HEK293T (cell line): Measurements from ENCODE around the gene EIF3D.

Source experiments
- CTCF ChIA-PET: fragments of 350-600 bp; formaldehyde crosslinking; extraction: SDS; loops from one replicate; lab custom pipeline; 2021; ENCODE audit warnings: antibody characterized with exemption, inconsistent platforms; lab: Yijun Ruan, JAX
- POLR2A ChIA-PET: fragments of 350-600 bp; formaldehyde crosslinking; extraction: SDS; loops from one replicate; lab custom pipeline; 2020; ENCODE audit warnings: antibody characterized with exemption, inconsistent platforms; lab: Yijun Ruan, JAX
- DNase-seq: peaks from one replicate; pipeline ENCODE4 v3.0.0; 2012; ENCODE audit warnings: mixed read lengths; ENCODE audit errors: extremely low spot score
- ARNT ChIP-seq: fragments of 450-650 bp; IDR thresholded peaks from 2 replicates; pipeline ENCODE4 v1.6.1; 2017; ENCODE audit warnings: mild to moderate bottlenecking
- BHLHE40 ChIP-seq: fragments of 450-650 bp; IDR thresholded peaks from 2 replicates; pipeline ENCODE4 v1.6.1; 2016; ENCODE audit warnings: mild to moderate bottlenecking, moderate library complexity, borderline replicate concordance
- CTBP1 ChIP-seq: fragments of 450-650 bp; IDR thresholded peaks from 2 replicates; pipeline ENCODE4 v1.6.1; 2016; ENCODE audit warnings: borderline replicate concordance
- ELF4 ChIP-seq: fragments of 450-650 bp; IDR thresholded peaks from 2 replicates; pipeline ENCODE4 v1.6.1; 2017; ENCODE audit warnings: antibody characterized with exemption
- FOXA1 ChIP-seq: fragments of 450-650 bp; IDR thresholded peaks from 2 replicates; pipeline ENCODE4 v1.6.1; 2016; ENCODE audit warnings: mild to moderate bottlenecking
- FOXK2 ChIP-seq: fragments of 450-650 bp; IDR thresholded peaks from 2 replicates; pipeline ENCODE4 v1.6.1; 2016; ENCODE audit warnings: mild to moderate bottlenecking
- FOXM1 ChIP-seq: fragments of 450-650 bp; IDR thresholded peaks from 2 replicates; pipeline ENCODE4 v1.6.1; 2017; ENCODE audit warnings: mild to moderate bottlenecking, borderline replicate concordance
- HDGF ChIP-seq: fragments of 450-650 bp; IDR thresholded peaks from 2 replicates; pipeline ENCODE4 v1.6.1; 2017; ENCODE audit warnings: antibody characterized with exemption, borderline replicate concordance
- L3MBTL2 ChIP-seq: fragments of 450-650 bp; conservative IDR thresholded peaks from 2 replicates; pipeline ENCODE4 v1.6.1; 2016; ENCODE audit warnings: mild to moderate bottlenecking
- LEF1 ChIP-seq: fragments of 450-650 bp; IDR thresholded peaks from 2 replicates; pipeline ENCODE4 v1.6.1; 2017; ENCODE audit warnings: mild to moderate bottlenecking, borderline replicate concordance
- NFRKB ChIP-seq: fragments of 450-650 bp; IDR thresholded peaks from 2 replicates; pipeline ENCODE4 v1.6.1; 2016; ENCODE audit warnings: mild to moderate bottlenecking, moderate library complexity
- PKNOX1 ChIP-seq: fragments of 450-650 bp; IDR thresholded peaks from 2 replicates; pipeline ENCODE4 v1.6.1; 2016
- SP1 ChIP-seq: fragments of 450-650 bp; IDR thresholded peaks from 2 replicates; pipeline ENCODE4 v1.6.1; 2017
- SUZ12 ChIP-seq: fragments of 450-650 bp; IDR thresholded peaks from 2 replicates; pipeline ENCODE4 v1.6.1; 2016; ENCODE audit warnings: mild to moderate bottlenecking
- TARDBP ChIP-seq: fragments of 450-650 bp; IDR thresholded peaks from 2 replicates; pipeline ENCODE4 v1.6.1; 2016
- ZNF384 ChIP-seq: fragments of 450-650 bp; IDR thresholded peaks from 2 replicates; pipeline ENCODE4 v1.6.1; 2016

EIF3D gene

GRCh38 chr22:36561291-36561811 is 32.4 kb upstream of the EIF3D start:
- CTCF ChIA-PET: interaction anchor here (0.6 kb wide), 1 partner anchor 9 kb away, joined by 3 read pairs; no protein-coding TSS in a partner anchor
- no peak for TF ChIP-seq ARNT
- no peak for TF ChIP-seq CTBP1
- TF ChIP-seq HDGF: no peak
- TF ChIP-seq FOXM1: no peak
- no peak for TF ChIP-seq L3MBTL2
- DNase-seq: no peak
- POLR2A ChIA-PET: interaction anchor here (1.0 kb wide), 1 partner anchor 215 kb away, joined by 5 read pairs; the partner anchor contains the start of gene IFT27

- DNase-seq: no peak
- no peak for TF ChIP-seq ARNT
- no peak for TF ChIP-seq PKNOX1
- no peak for TF ChIP-seq HDGF
- no peak for TF ChIP-seq FOXA1
- TF ChIP-seq CTBP1: no peak
- no peak for TF ChIP-seq FOXM1
- TF ChIP-seq SP1: no peak
- no peak for TF ChIP-seq ELF4
- TF ChIP-seq SUZ12: no peak
- TF ChIP-seq LEF1: no peak
- TF ChIP-seq FOXK2: no peak
- TF ChIP-seq NFRKB: no peak
- no peak for TF ChIP-seq TARDBP
- no peak for TF ChIP-seq ZNF384
- no peak for TF ChIP-seq L3MBTL2
- CTCF ChIA-PET: no interaction called here
- POLR2A ChIA-PET: no interaction called here
Measured at GRCh38 chr22:36560001-36560400, 31.0 kb upstream of the EIF3D start.

- ChIA-PET POLR2A (interaction anchor here (0.7 kb wide), 1 partner anchor 222 kb away, joined by 3 read pairs; the partner anchor contains the start of gene IFT27), CTCF (no interaction called here)
- DNase-seq: no peak
- TF ChIP-seq TARDBP (no peak), SP1 (no peak), LEF1 (no peak), HDGF (no peak), ARNT (no peak), SUZ12 (no peak)
Measured at GRCh38 chr22:36554098-36554497, 25.1 kb upstream of the EIF3D start.

GRCh38 chr22:36552289-36552688 is 23.3 kb upstream of the EIF3D start:
- ChIA-PET CTCF (interaction anchor here (1.9 kb wide), 1 partner anchor 304 kb away, joined by 6 read pairs; no protein-coding TSS in a partner anchor), POLR2A (interaction anchor here (1.5 kb wide), 1 partner anchor 224 kb away, joined by 5 read pairs; the partner anchor contains the start of gene IFT27)
- TF ChIP-seq BHLHE40 (no peak), SP1 (no peak), ELF4 (no peak), PKNOX1 (no peak), FOXK2 (no peak), ZNF384 (no peak), FOXM1 (no peak), HDGF (no peak)
- no peak for DNase-seq

- CTCF ChIA-PET: no interaction called here
- DNase-seq: no peak
- POLR2A ChIA-PET: interaction anchor here (0.9 kb wide), 1 partner anchor 22 kb away, joined by 4 read pairs; the partner anchor contains the start of gene EIF3D
Measured at GRCh38 chr22:36550701-36551495, 21.9 kb upstream of the EIF3D start.

GRCh38 chr22:36549033-36549432 is 20.1 kb upstream of the EIF3D start:
- POLR2A ChIA-PET: interaction anchor here (1.1 kb wide), 1 partner anchor 227 kb away, joined by 3 read pairs; the partner anchor contains the start of gene IFT27
- TF ChIP-seq PKNOX1 (no peak), LEF1 (no peak), ZNF384 (no peak), SP1 (no peak), FOXA1 (no peak), HDGF (no peak), ARNT (no peak), FOXM1 (no peak)
- DNase-seq: no peak
- CTCF ChIA-PET: interaction anchor here (0.9 kb wide), 1 partner anchor 307 kb away, joined by 3 read pairs; no protein-coding TSS in a partner anchor

More at GRCh38 chr22:36550701-36551495, 21.9 kb upstream of the EIF3D start:
- TF ChIP-seq ELF4: no peak
- TF ChIP-seq FOXM1: no peak
- TF ChIP-seq ZNF384: no peak
- no peak for TF ChIP-seq HDGF
- TF ChIP-seq FOXA1: no peak
- TF ChIP-seq CTBP1: no peak
- no peak for TF ChIP-seq LEF1
